OCI-LY7 (cell line): ENCODE data around the gene MAPK4. TPM values are rescaled to one million over a fixed set of nuclear protein-coding genes. Genes with fewer than 3 reads are reported as not detected.

Experiments used
- BruUV-seq: library from RNA; stranded (reverse); fragments of 400-500 nt; replicated peaks from 2 replicates; lab custom pipeline; 2021; lab: Mats Ljungman, UMichigan
- CTCF ChIA-PET: fragments of 300-600 bp; sonication (Branson Sonifier 250); formaldehyde crosslinking; loops from one replicate; lab custom pipeline; 2022; ENCODE audit warnings: antibody characterized with exemption; ENCODE audit not compliant: unreplicated experiment; lab: Charles Lee
- POLR2A ChIA-PET: fragments of 300-600 bp; sonication (Branson Sonifier 250); formaldehyde crosslinking; loops from one replicate; lab custom pipeline; 2022; ENCODE audit warnings: antibody characterized with exemption; lab: Charles Lee
- DNase-seq: peaks from one replicate; pipeline ENCODE4 v3.0.0-alpha.2; 2015; ENCODE audit warnings: low spot score
- H2AFZ ChIP-seq: fragments of 200-600 bp; sonication (generic), shearing (Covaris generic); 2 replicates; pipeline ENCODE4 v1.6.1; 2014; ENCODE audit warnings: mild to moderate bottlenecking, antibody characterized with exemption, low read length, moderate library complexity
- H3K27ac ChIP-seq: fragments of 200-600 bp; sonication (generic); 2 replicates; pipeline ENCODE4 v1.5.1; 2014; ENCODE audit warnings: mixed run types, low read depth, mild to moderate bottlenecking, moderate library complexity, low read length, inconsistent platforms; ENCODE audit not compliant: poor library complexity, severe bottlenecking
- H3K36me3 ChIP-seq: fragments of 200-600 bp; sonication (generic); 2 replicates; pipeline ENCODE4 v1.6.1; 2014; ENCODE audit warnings: mild to moderate bottlenecking, antibody characterized with exemption, low read length, moderate library complexity, mixed read lengths; ENCODE audit not compliant: insufficient read depth
- H3K4me1 ChIP-seq: fragments of 200-600 bp; sonication (generic); 2 replicates; pipeline ENCODE4 v1.5.1; 2014; ENCODE audit warnings: mild to moderate bottlenecking, low read length; ENCODE audit not compliant: insufficient read depth, poor library complexity, severe bottlenecking
- H3K4me2 ChIP-seq: fragments of 200-600 bp; sonication (generic); 2 replicates; pipeline ENCODE4 v1.6.1; 2014; ENCODE audit warnings: mild to moderate bottlenecking, low read length
- H3K4me3 ChIP-seq: fragments of 200-600 bp; sonication (generic); 2 replicates; pipeline ENCODE4 v1.5.1; 2014; ENCODE audit warnings: mild to moderate bottlenecking, low read depth, low read length; ENCODE audit not compliant: poor library complexity, severe bottlenecking
- H3K79me2 ChIP-seq: fragments of 200-600 bp; sonication (generic); 2 replicates; pipeline ENCODE4 v1.6.1; 2016; ENCODE audit warnings: low read depth, mild to moderate bottlenecking, low read length, moderate library complexity, mixed read lengths; ENCODE audit not compliant: insufficient read depth
- H3K9me2 ChIP-seq: fragments of 200-600 bp; sonication (generic); 2 replicates; pipeline ENCODE4 v1.6.1; 2016; ENCODE audit warnings: mild to moderate bottlenecking, low read length, mixed read lengths; ENCODE audit not compliant: insufficient read depth
- H3K9me3 ChIP-seq: fragments of 200-600 bp; sonication (generic); 2 replicates; pipeline ENCODE4 v1.6.1; 2014; ENCODE audit warnings: mild to moderate bottlenecking, mixed run types, low read length, mixed read lengths
- H4K20me1 ChIP-seq: fragments of 200-600 bp; sonication (generic); 2 replicates; pipeline ENCODE4 v1.6.1; 2014; ENCODE audit warnings: mild to moderate bottlenecking, antibody characterized with exemption, low read length, moderate library complexity, mixed read lengths; ENCODE audit not compliant: insufficient read depth
- EZH2phosphoT487 ChIP-seq: fragments of 200-600 bp; sonication (generic); IDR thresholded peaks from 2 replicates; pipeline ENCODE4 v1.6.1; 2018; ENCODE audit warnings: low read depth, borderline replicate concordance, mild to moderate bottlenecking, mixed run types, antibody characterized with exemption, low read length, moderate library complexity, mixed read lengths
- intact Hi-C: fragments of 100-400 bp; cut with micrococcal nuclease; formaldehyde crosslinking; loops from one replicate; pipeline ENCODE4 v1.10.0; 2022; ENCODE audit not compliant: unreplicated experiment
- total RNA-seq, 2 experiments: library from RNA; depleted of rRNA in 1 of 2; stranded (reverse); fragments of >200 nt in 1 of 2; shearing (Covaris generic) in 1 of 2; gene quantifications; 2 replicates each; pipeline ENCODE4 v1.2.3, GENCODE V29; 2014 to 2022
- TF ChIP-seq, protein P1 (sequence below): fragments of 200-600 bp; sonication (generic); conservative IDR thresholded peaks from 2 replicates; pipeline ENCODE4 v1.5.1; 2014; ENCODE audit warnings: mild to moderate bottlenecking, antibody characterized with exemption, low read length, moderate library complexity, mixed read lengths

The MAPK4 gene
- total RNA-seq, 2 experiments from 2014 or later, result not detected

- H3K4me2 ChIP-seq, result no peak overlapping the region
- DNase-seq, result no peak
- intact Hi-C loops, result no loop called here
- H3K79me2 ChIP-seq, result no peaks in the 10 kb centered on the region
- no peak overlapping the region for H3K4me3 ChIP-seq
- POLR2A ChIA-PET, result interaction anchor here (1.0 kb wide), 1 partner anchor 1014 kb away, joined by 3 read pairs; no protein-coding TSS in a partner anchor
- H3K27ac ChIP-seq, result no peak overlapping the region
- BruUV-seq, result no TSS peak
- no peaks in the 10 kb centered on the region for H3K36me3 ChIP-seq
- no peak overlapping the region for H2AFZ ChIP-seq
- TF ChIP-seq, protein P1, sequence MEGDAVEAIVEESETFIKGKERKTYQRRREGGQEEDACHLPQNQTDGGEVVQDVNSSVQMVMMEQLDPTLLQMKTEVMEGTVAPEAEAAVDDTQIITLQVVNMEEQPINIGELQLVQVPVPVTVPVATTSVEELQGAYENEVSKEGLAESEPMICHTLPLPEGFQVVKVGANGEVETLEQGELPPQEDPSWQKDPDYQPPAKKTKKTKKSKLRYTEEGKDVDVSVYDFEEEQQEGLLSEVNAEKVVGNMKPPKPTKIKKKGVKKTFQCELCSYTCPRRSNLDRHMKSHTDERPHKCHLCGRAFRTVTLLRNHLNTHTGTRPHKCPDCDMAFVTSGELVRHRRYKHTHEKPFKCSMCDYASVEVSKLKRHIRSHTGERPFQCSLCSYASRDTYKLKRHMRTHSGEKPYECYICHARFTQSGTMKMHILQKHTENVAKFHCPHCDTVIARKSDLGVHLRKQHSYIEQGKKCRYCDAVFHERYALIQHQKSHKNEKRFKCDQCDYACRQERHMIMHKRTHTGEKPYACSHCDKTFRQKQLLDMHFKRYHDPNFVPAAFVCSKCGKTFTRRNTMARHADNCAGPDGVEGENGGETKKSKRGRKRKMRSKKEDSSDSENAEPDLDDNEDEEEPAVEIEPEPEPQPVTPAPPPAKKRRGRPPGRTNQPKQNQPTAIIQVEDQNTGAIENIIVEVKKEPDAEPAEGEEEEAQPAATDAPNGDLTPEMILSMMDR, result no peak
- no peak for TF ChIP-seq EZH2phosphoT487
- H4K20me1 ChIP-seq, result no peaks in the 10 kb centered on the region
- H3K9me3 ChIP-seq, result no peaks in the 10 kb centered on the region
- H3K9me2 ChIP-seq, result no peaks in the 10 kb centered on the region
- CTCF ChIA-PET, result no interaction called here
- H3K4me1 ChIP-seq, result no peaks in the 10 kb centered on the region
Observed at GRCh38 chr18:50745945-50746344, 186.1 kb downstream of the MAPK4 start.

GRCh38 chr18:50747849-50748242, 188.0 kb downstream of the MAPK4 start:
- H3K9me2 ChIP-seq, result no peaks in the 10 kb centered on the region
- no peak for DNase-seq
- intact Hi-C loops, result no loop called here
- H3K27ac ChIP-seq, result no peak overlapping the region
- H3K79me2 ChIP-seq, result no peaks in the 10 kb centered on the region
- H3K9me3 ChIP-seq, result no peaks in the 10 kb centered on the region
- no peak overlapping the region for H3K4me2 ChIP-seq
- no peaks in the 10 kb centered on the region for H3K36me3 ChIP-seq
- ChIA-PET CTCF (no interaction called here), POLR2A (no interaction called here)
- no peak overlapping the region for H3K4me3 ChIP-seq
- H3K4me1 ChIP-seq, result no peaks in the 10 kb centered on the region
- H2AFZ ChIP-seq, result no peak overlapping the region
- no peak for TF ChIP-seq EZH2phosphoT487
- TF ChIP-seq, protein P1, result no peak
- H4K20me1 ChIP-seq, result no peaks in the 10 kb centered on the region
- no TSS peak for BruUV-seq

DNA sequence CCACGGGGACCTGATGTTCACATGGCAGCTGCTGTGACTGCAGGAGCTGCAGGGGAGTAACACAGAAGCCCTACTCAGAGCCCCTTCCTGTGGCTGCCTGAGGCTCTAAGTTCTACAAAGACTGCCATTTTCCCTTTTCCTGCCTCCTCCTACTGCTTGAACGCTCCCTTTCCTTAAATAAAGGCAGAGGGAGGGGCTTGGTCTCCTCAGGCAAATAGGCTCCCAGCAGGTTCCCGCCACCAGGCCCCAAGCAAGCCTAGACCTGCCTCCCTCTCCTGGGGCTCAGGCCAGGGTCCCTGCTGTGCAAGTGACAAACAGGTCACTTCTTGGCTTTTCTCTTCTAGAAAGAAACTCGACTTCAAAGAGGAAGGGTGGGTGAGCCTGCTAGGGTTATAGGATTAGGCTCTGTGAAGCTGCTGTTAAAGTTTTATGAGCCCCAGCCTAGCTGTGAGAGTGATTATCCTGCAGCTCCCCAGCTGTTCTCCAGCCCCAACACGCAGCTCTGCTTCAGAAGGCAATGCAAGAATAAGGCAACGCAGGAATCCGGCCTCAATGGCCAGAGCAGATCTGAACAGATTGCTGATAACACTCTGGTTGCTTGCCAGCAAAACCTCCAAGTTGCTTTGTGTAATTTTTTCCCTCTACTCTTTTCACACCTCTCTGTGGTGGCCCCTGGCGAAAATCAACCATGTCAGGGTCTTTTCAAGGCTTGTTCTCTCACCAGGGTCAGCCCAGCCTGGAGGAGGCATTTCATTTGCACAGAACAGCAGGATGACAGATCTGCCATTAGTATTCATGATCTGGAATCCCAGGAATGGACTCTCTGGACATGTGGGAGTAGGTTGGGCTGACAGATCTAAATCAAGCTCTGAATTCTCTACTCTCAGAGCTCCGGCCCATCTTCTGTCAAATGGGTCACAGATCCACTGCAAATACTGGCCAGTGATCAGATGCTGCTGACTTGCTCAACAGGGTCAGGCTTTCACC, 188.6 kb downstream of the MAPK4 start:
- no peak for TF ChIP-seq EZH2phosphoT487
- TF ChIP-seq, protein P1, result no peak
- H3K9me2 ChIP-seq, result no peaks in the 10 kb centered on the region
- ChIA-PET POLR2A (no interaction called here), CTCF (no interaction called here)
- H3K4me2 ChIP-seq, result no peak overlapping the region
- no peak overlapping the region for H2AFZ ChIP-seq
- BruUV-seq, result no TSS peak
- intact Hi-C loops, result no loop called here
- H3K9me3 ChIP-seq, result no peaks in the 10 kb centered on the region
- no peak for DNase-seq
- no peak overlapping the region for H3K27ac ChIP-seq
- H4K20me1 ChIP-seq, result no peaks in the 10 kb centered on the region
- no peaks in the 10 kb centered on the region for H3K79me2 ChIP-seq
- no peaks in the 10 kb centered on the region for H3K4me1 ChIP-seq
- no peaks in the 10 kb centered on the region for H3K36me3 ChIP-seq
- H3K4me3 ChIP-seq, result no peak overlapping the region
